Progenitor cell of endocrine pancreas (in vitro differentiated cells): ENCODE data around the gene HSPA1B. TPM values are rescaled to one million over a fixed set of nuclear protein-coding genes. Genes with fewer than 3 reads are reported as not detected.
"Not testable (repeated sequence)": the region's sequence is repeated elsewhere in the genome, so short reads cannot be mapped to it uniquely, and the experiment has no call there.

Experiments used
- DNase-seq: peaks from one replicate; pipeline ENCODE4 v3.0.0; 2021; ENCODE audit warnings: low spot score; ENCODE audit not compliant: unreplicated experiment
- H3K27ac Mint-ChIP-seq: 2 replicates; pipeline ENCODE4 v1.8.0; 2021; ENCODE audit warnings: mild to moderate bottlenecking, moderate library complexity, mixed read lengths
- H3K27me3 Mint-ChIP-seq: 2 replicates; pipeline ENCODE4 v1.8.0; 2021; ENCODE audit warnings: mixed read lengths
- H3K36me3 Mint-ChIP-seq: 2 replicates; pipeline ENCODE4 v1.8.0; 2022; ENCODE audit warnings: mixed read lengths; ENCODE audit not compliant: insufficient read depth
- H3K4me1 Mint-ChIP-seq: 2 replicates; pipeline ENCODE4 v1.8.0; 2021; ENCODE audit warnings: low read depth, mixed read lengths
- H3K4me3 Mint-ChIP-seq: 2 replicates; pipeline ENCODE4 v1.8.0; 2021; ENCODE audit warnings: low read depth, mild to moderate bottlenecking, moderate library complexity, mixed read lengths
- H3K9me3 Mint-ChIP-seq: 2 replicates; pipeline ENCODE4 v1.8.0; 2021; ENCODE audit warnings: low read depth, mixed read lengths
- total RNA-seq: library from RNA; stranded (reverse); gene quantifications from 2 replicates; pipeline ENCODE4 v1.2.1, GENCODE V29; 2021
- TF ChIP-seq, protein P1 (sequence below): fragments of 200-600 bp; sonication (generic); IDR thresholded peaks from one replicate; pipeline ENCODE4 v1.5.0; 2021; ENCODE audit warnings: antibody characterized with exemption, mild to moderate bottlenecking; ENCODE audit not compliant: unreplicated experiment

Gene HSPA1B
- total RNA-seq, 1 donor from 2014 or later: 165 TPM

DNA sequence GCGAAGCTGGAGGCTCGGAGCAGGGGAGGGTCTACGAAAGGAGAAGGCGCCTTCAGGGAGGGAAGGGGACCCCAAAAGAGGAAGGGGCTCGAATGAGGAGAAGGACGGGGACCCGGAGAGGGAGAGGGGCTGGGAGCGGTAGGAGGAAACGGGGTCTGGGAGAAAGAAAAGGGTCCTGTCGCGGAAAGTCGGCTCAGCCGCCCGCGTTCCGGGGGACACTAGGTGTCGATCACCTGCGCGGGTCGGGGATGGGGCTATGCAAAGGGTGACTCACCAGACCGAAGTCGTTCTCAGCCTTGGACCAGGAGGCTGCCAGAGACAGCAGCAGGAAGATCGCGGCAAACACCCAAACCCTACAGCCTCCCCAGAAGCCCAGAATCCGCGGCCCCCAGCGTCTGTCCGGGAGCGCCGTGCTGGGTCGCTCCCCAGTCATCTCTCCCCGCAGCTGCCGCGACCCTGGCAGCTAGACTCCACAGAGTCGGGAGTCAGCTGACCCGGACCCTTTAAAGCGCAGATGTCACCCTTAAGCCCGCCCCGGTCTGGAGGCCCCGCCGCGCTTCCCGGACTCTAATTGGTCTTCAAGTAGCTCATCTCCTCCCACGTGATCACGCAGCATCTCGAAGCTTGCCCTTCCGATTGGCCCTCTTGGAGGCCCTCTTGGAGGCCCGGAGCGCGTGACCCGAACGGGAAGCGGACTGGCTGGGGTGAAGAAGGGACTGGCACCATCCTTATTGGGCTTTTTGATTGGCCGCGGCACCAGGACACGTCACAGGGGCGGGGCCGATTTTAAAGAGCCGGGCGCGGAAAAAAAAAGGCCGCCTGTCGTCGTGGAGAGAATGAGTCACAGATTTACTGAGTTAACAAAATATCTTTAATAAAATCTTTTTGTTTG, 35.1 kb downstream of the HSPA1B start, which contains the start of gene NEU1:
Gene NEU1 (minus strand): TSS at position 478 of the 892 bp plus-strand sequence. CDS start 45 bp downstream, at position 433.
- H3K36me3 Mint-ChIP-seq: peaks cover 9% of the 10 kb centered on the region
- H3K9me3 Mint-ChIP-seq: no peaks in the 10 kb centered on the region
- no peaks in the 10 kb centered on the region for H3K27me3 Mint-ChIP-seq
- TF ChIP-seq, protein P1, sequence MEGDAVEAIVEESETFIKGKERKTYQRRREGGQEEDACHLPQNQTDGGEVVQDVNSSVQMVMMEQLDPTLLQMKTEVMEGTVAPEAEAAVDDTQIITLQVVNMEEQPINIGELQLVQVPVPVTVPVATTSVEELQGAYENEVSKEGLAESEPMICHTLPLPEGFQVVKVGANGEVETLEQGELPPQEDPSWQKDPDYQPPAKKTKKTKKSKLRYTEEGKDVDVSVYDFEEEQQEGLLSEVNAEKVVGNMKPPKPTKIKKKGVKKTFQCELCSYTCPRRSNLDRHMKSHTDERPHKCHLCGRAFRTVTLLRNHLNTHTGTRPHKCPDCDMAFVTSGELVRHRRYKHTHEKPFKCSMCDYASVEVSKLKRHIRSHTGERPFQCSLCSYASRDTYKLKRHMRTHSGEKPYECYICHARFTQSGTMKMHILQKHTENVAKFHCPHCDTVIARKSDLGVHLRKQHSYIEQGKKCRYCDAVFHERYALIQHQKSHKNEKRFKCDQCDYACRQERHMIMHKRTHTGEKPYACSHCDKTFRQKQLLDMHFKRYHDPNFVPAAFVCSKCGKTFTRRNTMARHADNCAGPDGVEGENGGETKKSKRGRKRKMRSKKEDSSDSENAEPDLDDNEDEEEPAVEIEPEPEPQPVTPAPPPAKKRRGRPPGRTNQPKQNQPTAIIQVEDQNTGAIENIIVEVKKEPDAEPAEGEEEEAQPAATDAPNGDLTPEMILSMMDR: no peak
- peaks cover 16% of the 10 kb centered on the region for H3K4me1 Mint-ChIP-seq
- H3K27ac Mint-ChIP-seq: peak within 1 kb of the TSS; percentile 99
- H3K4me3 Mint-ChIP-seq: peak within 1 kb of the TSS; percentile 98
- peak; percentile 97 for DNase-seq

DNA sequence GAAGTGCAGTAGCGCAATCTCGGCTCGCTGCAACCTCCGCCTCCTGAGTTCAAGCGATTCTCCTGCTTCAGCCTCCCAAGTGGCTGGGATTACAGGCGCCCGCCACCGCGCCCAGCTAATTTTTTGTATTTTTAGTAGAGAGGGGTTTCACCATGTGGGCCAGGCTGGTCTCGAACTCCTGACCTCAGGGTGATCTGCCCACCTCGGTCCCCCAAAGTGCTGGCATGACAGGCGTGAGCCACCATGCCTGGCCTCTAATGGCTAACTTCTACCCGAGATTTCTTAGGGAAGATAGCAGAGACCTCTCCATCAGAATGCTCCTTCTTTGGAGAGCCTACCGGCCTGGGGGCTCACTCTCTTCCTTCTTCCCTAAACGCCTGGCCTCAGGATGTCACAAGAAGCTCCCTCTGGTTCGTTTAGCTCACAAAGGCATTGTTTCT, 36.6 kb downstream of the HSPA1B start:
- H3K27me3 Mint-ChIP-seq, H3K36me3 Mint-ChIP-seq, DNase-seq, H3K9me3 Mint-ChIP-seq: not testable (repeated sequence)
- H3K27ac Mint-ChIP-seq: peak overlapping the region; percentile 99
- peaks cover 16% of the 10 kb centered on the region for H3K4me1 Mint-ChIP-seq
- H3K4me3 Mint-ChIP-seq: peak overlapping the region; percentile 98

DNA sequence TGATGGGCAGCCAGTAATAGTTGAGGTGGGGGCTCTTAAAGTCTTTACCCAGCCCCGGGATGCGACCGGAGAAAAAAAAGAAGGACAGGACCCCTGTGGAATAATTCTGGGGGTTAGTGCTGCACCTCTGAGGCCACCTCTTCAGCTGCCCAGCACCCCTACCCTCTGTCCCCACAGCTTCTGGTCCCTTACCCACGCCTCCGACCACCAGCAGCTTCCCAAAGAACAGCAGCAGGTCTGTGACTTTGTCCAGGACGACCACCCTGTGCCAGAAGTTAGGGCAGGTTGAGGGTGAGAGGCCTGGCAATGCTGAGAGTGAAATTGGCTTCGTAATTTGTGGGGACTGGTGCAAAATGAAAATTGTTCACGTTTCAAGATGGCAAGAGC, 37.3 kb downstream of the HSPA1B start:
- TF ChIP-seq, protein P1: no peak
- DNase-seq: no peak
- Mint-ChIP-seq H3K4me3 (no peak overlapping the region), H3K27me3 (no peaks in the 10 kb centered on the region), H3K36me3 (peaks cover 6% of the 10 kb centered on the region), H3K9me3 (no peaks in the 10 kb centered on the region), H3K27ac (no peak overlapping the region), H3K4me1 (peaks cover 16% of the 10 kb centered on the region)

DNA sequence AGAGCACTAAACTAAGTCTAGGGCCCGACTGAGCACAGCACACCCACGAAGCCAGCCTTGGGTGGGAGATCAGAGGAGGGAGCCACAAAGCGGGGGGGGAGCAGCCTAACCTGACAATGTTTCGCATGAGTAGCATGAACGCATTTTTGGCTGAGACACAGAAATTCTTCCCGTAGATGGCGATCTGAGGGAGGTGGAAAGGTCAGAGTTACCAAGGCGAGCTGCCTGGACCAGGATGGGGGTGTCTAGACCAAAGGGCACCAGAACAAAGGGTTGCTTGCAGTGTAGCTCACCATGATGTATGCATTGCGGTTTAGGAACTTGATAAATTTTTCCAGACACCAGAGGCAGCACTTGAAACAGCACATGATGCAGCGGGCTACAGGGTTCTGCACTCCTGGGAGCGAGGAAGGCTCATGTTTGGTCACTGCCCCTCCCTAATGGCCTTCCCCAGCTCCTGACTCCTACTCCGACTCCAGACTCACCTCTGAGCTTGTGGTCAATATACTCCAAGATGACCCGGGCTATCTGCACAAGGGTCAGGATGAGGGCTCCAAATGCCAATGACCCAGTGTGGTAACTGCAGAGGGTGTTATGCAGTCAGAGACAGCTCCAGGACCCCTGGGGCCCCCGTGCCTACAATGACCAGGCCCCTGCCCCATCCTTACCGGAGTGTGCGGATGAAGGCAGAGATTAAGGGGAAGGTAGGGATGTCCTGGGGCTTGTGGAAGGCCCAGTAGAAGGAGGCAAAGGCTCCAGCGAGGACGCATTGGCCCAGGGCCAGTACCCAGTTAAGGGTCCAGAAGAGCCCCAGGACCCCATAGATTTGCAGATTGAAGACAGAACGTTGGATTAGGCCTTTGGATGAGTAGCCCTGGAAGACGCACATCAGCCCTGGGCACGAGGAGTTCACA, 37.9 kb downstream of the HSPA1B start:
- TF ChIP-seq, protein P1: no peak
- Mint-ChIP-seq H3K4me3 (no peak overlapping the region), H3K4me1 (peaks cover 16% of the 10 kb centered on the region), H3K27me3 (no peaks in the 10 kb centered on the region), H3K9me3 (no peaks in the 10 kb centered on the region), H3K27ac (peak overlapping the region; percentile 41), H3K36me3 (peaks cover 3% of the 10 kb centered on the region)
- no peak for DNase-seq

DNA sequence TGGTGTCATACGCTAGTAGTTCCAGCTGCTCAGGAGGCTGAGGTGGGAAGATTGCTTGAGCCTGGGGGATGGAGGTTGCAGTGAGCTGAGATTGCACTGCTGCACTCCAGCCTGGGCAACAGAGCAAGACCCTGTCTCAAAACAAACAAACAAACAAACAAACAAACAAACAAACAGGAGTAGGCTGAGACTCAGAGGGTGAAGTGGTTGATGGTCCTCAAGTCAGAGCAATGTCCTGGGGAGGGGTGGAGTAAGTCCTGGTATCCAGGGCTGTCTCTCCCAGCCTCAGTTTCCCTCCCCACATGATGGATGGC, 41.1 kb downstream of the HSPA1B start:
- not testable (repeated sequence) for H3K4me3 Mint-ChIP-seq, H3K27ac Mint-ChIP-seq, H3K36me3 Mint-ChIP-seq, H3K9me3 Mint-ChIP-seq, H3K27me3 Mint-ChIP-seq, DNase-seq, H3K4me1 Mint-ChIP-seq

DNA sequence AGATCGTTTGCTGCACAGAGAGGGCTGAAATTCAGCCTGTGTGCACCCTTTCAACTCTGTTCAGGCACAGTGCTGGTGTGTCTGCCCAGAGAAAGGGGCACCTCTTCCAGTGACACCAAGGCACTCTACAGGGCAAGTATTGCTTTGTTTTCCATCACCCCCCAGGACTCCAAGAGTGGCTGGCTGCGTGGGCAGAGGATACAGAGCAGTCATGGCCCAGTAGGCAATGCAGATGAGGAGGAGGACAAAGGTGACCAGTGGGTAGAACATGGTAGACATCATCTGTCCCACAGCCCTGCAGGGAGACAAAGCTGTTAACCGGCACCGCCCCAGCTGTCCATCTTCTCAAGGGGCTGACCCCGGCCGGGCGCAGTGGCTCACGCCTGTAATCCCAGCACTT, 41.8 kb downstream of the HSPA1B start:
- H3K27ac Mint-ChIP-seq: no peak overlapping the region
- DNase-seq: no peak
- TF ChIP-seq, protein P1: no peak
- H3K4me3 Mint-ChIP-seq: no peak overlapping the region
- no peaks in the 10 kb centered on the region for H3K9me3 Mint-ChIP-seq
- H3K4me1 Mint-ChIP-seq: peaks cover 4% of the 10 kb centered on the region
- H3K36me3 Mint-ChIP-seq: no peaks in the 10 kb centered on the region
- no peaks in the 10 kb centered on the region for H3K27me3 Mint-ChIP-seq
